HG02642 (cell line): ENCODE results near the gene SELENOS.
A peak's percentile ranks its signal among the peaks of the same experiment; 100 is the strongest.

ENCODE experiments used
- ATAC-seq: cut with Tn5 transposase; IDR thresholded peaks from one replicate; pipeline ENCODE4 v1.9.1; 2021; ENCODE audit warnings: mild to moderate bottlenecking; ENCODE audit not compliant: unreplicated experiment, poor library complexity

Gene SELENOS

DNA sequence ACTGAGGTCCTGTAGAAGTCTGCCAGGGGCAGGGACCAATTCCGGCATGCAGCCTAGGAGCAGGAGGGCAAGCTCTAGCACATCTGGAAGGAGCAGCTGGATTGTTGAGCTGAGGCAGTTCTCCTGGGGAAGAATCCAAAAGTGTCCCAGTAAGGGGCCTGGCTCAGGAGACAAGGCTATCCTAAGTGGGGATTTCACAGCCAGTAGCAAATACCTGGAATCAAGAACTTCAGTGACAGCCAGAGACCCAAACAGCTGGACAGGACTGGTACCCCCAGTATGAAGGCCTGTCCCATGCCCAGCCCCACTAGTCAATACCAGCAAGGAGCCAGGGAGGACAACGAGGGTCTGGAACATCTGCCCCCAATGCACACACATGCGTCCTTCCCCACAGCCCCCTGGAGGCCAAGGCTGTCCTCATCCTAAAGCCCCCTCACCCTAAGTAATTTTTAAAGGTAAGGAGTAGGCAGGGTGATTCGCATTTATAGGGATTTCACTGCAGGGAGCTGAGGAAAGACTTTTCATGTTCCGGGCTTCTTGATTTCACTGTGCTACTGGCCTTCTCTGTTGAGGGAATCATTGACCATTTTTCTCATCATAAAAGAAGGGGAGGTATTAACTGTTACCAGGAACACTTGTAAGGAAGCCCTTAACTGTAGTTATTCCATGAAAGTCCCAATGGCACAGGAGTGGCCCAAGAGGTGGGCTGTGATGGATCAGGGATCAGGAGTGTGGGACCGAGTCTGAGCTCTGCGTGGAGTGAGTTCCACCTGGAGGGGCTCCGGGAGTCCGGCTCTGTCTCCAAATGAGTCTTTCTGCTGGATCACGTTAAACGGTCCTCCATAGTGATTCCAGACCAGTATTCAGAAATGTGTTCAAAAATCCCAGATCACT is 22.9 kb downstream of the SELENOS start:
- no peak for ATAC-seq

DNA sequence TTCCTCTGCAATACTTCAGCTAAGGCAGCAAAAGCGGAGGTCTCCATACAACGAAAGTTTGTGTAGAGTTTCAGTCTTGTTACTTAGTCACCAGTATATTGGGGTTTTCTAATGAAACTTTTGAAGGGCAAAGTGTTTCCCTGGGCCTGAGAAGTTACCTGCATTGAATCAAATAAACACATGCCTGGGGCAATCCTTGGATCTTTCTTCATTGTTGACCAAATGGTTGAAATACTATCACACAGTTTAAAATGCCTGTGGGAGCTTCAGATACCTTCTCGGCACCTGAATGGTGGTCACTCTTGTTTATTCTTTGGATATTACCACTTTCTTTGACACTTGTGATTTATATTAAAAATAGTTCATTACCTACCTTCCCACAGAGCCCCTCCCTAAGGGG is 24.4 kb downstream of the SELENOS start:
- ATAC-seq, result no peak

GRCh38 chr15:101251830-101252820 is 25.2 kb downstream of the SELENOS start, which contains the start of gene CHSY1:
Gene CHSY1 (minus strand): TSS chr15:101252048. CDS start chr15:101251456, 592 bp downstream.
- peak; percentile 77 for ATAC-seq

DNA sequence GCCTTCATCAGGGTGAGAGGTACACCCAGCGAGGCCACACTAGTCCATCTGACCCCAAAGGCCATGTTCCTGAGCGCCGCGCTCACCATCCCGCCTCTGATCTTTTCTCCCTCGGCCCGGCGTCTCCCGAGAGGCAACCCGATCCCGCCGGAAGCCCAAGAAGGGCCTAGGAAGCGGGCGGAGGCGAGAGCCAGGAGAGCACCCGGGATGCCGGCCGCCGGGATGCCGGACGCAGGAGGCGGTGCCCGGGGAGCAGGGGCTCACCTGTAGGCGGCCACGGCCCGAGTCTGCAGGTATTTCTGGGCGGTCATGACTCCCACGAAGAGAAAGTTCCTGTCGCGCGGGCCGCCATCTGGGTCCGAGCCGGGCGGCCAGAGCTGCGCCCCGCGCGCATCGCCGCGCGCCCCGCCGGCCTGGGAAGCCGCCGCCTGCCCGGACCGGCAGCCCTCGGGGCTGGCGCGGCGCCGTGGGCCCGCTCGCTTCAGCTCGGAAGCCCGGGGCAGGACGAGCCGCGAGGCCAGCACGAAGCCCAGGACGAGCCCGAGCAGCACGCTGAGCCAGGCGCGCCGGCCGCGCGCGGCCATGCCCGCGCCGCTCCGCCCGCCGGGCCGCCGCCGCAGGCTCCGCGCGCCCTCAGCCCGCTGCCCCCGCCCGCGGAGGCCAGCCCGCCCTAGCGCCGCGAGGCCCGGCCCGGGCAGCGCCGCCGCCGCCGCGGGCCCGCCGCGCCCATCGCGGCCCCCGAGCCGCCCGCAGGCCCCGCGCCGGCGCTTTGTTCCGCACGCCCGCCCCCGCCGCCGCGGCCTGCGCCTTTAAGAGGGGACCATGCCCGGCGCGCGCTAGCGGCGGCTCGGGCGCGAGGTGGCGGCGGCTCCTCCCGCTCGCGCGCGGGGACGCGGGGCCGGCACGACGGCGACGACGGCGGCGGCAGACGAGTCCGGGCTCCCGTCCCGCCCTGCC is 26.1 kb downstream of the SELENOS start:
- ATAC-seq, result peak; percentile 44

GRCh38 chr15:101250341-101250831 is 26.9 kb downstream of the SELENOS start:
- ATAC-seq, result no peak

GRCh38 chr15:101248274-101248673 is 29.0 kb downstream of the SELENOS start:
- no peak for ATAC-seq

GRCh38 chr15:101246824-101247745 is 30.2 kb downstream of the SELENOS start:
- no peak for ATAC-seq

DNA sequence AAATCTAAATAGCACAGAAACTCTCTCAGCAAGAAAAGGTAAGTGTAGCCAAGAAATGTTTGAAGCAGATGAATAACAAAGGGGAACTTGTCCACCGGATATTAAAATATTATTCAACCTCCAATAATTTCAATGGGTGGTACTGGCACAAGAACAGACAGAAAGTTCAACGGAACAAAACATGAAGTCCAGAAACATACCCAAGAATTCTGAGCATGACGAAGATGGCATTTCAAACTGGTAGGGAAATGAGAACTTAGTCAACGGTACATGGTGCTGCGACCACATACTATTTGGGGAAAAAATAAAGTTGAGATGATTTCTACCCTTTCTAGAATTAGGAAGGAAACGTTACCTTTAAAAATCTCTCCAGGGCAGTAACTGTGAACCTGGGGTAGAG is 30.9 kb downstream of the SELENOS start:
- ATAC-seq, result no peak

- ATAC-seq, result no peak
Observed at GRCh38 chr15:101244889-101245668, 32.2 kb downstream of the SELENOS start.

DNA sequence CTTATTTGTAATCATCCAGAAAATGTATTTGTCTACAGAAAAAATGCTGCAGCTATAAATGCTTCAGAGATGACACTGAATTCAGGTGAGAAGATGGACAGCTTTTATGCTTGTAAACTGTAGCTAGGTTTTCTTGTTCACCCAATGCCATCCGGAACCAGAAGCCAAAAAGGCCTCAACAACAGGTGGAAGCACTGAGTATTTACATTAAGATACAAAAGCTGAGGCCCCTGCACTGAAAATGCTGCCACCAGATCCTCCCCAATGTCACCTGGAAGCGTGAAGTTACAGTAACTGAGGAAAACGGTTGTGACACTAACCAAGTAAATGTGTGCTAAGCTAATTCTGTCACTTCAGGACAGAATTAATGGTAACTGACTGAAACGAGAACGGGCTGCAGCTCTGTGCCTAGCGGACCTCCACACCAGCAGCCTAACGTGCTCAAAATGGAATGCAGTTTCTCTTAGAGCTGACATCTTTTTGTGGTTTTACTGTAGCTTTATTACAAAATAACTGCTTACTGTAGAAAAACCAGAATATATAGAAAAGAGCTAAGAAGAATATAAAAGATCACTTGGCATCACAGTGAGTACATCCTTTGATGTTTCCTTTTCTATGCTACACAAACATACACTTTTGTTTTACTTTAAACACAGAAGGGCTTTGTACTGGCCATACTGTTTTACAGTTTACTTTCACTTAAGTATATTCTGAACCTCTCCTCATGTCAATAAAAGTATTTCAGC is 33.1 kb downstream of the SELENOS start:
- ATAC-seq, result no peak

GRCh38 chr15:101243420-101243819 is 33.9 kb downstream of the SELENOS start:
- ATAC-seq, result no peak

DNA sequence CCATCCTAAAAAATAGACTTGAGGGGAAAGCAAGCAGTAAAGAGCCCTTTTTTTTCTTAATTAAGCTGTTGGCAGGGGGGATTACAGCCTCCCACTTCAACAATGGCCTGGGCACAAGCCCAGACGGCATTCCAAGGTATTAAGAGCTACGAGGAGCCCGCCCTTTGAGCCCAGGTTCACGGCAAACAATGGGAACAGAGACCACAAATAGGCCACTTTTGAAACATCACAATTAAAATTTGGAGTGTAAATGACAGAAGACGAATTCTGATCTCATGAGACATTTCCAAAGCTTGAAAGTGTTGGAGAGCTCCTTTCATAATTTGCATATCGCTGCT is 34.3 kb downstream of the SELENOS start:
- no peak for ATAC-seq

DNA sequence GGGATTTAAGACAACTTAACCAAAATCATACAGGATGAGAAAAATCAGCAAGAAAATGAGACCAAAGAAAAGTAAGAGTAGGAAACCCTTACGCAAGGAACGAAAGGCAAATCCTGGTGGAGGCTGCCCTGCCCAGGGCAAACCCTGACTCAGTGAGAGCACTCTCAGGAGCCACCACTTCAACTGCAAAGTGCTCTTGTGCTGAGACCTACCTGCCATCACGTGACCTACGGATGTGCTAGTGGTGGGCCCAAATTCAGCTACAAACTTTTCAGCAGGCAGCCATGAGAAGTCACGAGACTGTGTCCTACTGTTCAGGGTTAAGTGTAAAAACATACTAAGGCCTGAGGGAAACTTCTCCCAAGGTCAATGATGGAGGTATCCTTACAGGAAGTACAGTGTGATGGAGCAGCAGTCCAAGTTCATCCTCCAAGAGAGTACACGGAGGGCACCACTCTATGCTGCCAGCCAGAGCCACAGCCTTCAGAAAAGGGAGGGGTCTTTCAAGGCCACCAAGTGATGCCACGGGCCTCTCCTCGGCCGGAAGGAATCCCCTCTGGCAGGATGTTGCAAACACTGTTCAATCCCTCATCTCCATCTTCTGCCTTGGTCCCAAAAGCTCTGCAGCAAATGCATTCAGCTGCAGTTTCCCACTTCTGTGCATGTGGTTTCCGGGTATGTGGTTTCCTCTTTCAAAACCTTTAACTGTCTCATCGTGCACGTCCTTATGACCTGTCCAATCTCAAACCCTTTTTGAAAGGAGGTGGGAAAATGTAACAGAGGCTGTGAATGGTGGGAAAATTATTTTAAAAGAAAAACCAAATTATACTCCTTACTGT is 34.9 kb downstream of the SELENOS start:
- ATAC-seq, result peak; percentile 74

- ATAC-seq, result no peak
Observed at GRCh38 chr15:101240358-101240757, 36.9 kb downstream of the SELENOS start.

DNA sequence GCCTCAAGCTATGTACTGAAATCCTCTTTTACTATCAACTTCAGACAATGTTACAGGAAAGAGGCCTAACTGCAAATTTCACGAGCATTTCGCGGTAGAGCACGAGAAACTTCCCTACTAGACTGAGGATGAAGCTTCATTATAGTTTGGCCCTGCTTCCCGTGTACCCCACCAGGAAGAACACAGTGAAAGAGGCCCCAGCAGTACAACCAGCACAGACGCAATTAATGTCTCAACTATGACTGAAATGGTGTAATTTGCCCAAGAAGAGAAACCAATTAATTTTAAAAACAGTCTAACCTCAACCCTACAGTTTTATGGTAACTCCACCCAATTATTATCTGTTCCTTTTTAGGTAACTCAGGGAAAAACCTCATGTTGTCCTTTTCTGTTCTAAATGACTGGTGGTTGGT is 37.6 kb downstream of the SELENOS start:
- ATAC-seq, result no peak

- ATAC-seq, result no peak
Observed at GRCh38 chr15:101237251-101237650, 40.0 kb downstream of the SELENOS start.
